ENCODE measurements around the gene ACP7. TPM values are rescaled to one million over a fixed set of nuclear protein-coding genes. Genes with fewer than 3 reads are reported as not detected.

ACP7 gene
- total RNA-seq, 1 donor = not detected

- DNase-seq (ENCODE audit: low read depth) = no peak
- no peak for TF ChIP-seq CTCF (IDR thresholded peaks at IDR 0.05; ENCODE audit: insufficient read depth, low read depth, low read length)
- no peak overlapping the region for H3K4me3 ChIP-seq (ENCODE audit: low read depth, low read length)
Measured at GRCh38 chr19:39082167-39082566, 2.0 kb upstream of the ACP7 start.

- no peak for TF ChIP-seq CTCF (IDR thresholded peaks at IDR 0.05; ENCODE audit: insufficient read depth, low read depth, low read length)
- no peak overlapping the region for H3K4me3 ChIP-seq (ENCODE audit: low read depth, low read length)
- no peak for DNase-seq (ENCODE audit: low read depth)
Measured at GRCh38 chr19:39082745-39083598, 1.2 kb upstream of the ACP7 start.

GRCh38 chr19:39083599-39083982 is 577 bp upstream of the ACP7 start:
- TF ChIP-seq CTCF (IDR thresholded peaks at IDR 0.05; ENCODE audit: insufficient read depth, low read depth, low read length) = no peak
- no peak overlapping the region for H3K4me3 ChIP-seq (ENCODE audit: low read depth, low read length)
- no peak for DNase-seq (ENCODE audit: low read depth)

GRCh38 chr19:39084732-39085080 is 538 bp downstream of the ACP7 start:
- H3K4me3 ChIP-seq (ENCODE audit: low read depth, low read length) = no peak overlapping the region
- TF ChIP-seq CTCF (IDR thresholded peaks at IDR 0.05; ENCODE audit: insufficient read depth, low read depth, low read length) = no peak
- DNase-seq (ENCODE audit: low read depth) = no peak

- no peak for DNase-seq (ENCODE audit: low read depth)
- TF ChIP-seq CTCF (IDR thresholded peaks at IDR 0.05; ENCODE audit: insufficient read depth, low read depth, low read length) = no peak
- H3K4me3 ChIP-seq (ENCODE audit: low read depth, low read length) = no peak overlapping the region
Measured at GRCh38 chr19:39085392-39085791, 1.2 kb downstream of the ACP7 start.

- no peak overlapping the region for H3K4me3 ChIP-seq (ENCODE audit: low read depth, low read length)
- no peak for DNase-seq (ENCODE audit: low read depth)
- TF ChIP-seq CTCF (IDR thresholded peaks at IDR 0.05; ENCODE audit: insufficient read depth, low read depth, low read length) = no peak
Measured at GRCh38 chr19:39086386-39086785, 2.2 kb downstream of the ACP7 start.

All from fibroblast of villous mesenchyme (primary cell).